Dedifferentiated amniotic fluid mesenchymal stem cell (primary cell): ENCODE results near the gene ATXN1.

Source experiments
- DNase-seq: peaks from one replicate; pipeline ENCODE4 v3.0.0-alpha.2; 2016; ENCODE audit errors: extremely low spot score

Gene ATXN1

DNA sequence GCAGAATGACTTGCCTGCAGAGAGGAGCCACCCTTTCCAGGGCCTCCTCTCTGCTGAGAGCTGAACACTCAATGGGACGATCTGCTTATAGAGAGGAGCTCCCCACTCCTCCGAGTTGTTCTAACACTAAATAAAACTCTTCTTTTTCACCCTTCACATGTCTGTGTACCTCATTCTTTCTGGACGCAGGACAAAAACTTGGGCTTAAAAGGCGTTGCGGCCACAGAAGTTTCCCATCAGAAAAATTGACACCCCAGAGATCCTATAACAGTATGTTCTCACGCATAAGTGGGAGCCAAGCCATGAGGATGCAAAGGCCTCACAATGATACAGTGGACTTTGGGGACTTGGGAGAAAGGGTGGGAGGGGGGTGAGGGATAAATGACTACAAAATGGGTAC lies 401.7 kb downstream of the ATXN1 start:
- DNase-seq, result no peak

DNA sequence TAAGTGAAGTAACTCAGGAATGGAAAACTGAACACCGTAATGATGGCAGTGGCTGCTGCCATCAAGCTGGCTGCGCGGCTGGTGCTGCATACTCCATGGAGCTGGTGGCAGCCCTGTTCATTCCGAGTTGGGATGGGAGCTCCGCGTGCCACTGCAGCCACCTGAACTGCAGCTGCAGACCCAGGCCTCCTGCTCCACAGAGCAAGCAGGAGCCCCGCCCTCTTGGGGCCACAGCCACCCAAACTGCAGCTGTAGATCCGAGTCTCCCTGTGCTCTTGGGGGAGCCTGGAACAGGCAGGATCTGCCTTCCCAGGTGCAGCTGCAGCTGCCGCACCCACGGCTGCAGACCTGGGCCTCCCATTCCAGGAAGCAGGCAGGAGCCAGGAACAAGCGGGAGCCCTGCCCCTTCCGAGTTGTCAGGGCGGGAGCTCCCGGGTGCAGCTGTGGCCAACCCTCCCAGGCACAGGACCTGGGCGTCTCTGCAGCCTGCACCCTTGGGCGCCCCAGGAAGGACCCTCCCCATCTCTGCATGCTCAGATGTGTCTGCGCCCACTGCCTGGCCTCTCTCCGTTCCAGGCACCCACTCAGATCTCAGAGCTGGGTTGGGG lies 402.6 kb downstream of the ATXN1 start:
- DNase-seq, result no peak

DNA sequence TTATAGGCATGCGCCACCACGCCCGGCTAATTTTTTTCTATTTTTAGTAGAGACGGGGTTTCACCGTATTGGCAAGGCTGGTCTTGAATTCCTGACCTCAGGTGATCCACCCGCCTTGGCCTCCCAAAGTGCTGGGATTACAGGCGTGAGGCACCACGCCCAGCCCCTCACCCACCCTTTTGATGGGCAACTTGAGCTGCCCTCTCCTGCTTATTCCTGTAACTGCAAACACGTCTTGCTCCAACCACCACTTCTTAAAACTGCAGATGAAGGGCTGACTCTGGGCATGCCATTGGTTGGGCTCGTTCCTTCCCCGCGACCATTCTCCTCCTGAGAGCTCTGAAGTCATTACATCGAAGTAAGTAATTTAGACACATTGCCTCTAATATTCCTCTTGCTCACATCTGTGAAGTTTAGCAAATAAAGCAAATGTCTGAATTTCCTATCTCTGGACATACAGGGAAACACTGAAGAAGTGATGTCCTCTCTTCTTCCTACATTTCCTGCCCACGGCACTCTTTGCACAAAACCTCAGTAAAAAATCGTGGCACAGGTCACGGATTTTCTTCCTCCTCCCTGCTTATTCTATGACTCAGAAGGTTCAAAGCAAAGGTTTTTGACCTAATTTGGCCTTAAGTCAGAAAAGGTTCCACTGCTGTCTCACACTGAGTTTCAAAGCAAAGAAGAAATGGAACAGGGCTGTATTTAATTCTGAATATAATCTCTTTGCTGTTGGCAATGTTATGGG lies 405.4 kb downstream of the ATXN1 start:
- no peak for DNase-seq

DNA sequence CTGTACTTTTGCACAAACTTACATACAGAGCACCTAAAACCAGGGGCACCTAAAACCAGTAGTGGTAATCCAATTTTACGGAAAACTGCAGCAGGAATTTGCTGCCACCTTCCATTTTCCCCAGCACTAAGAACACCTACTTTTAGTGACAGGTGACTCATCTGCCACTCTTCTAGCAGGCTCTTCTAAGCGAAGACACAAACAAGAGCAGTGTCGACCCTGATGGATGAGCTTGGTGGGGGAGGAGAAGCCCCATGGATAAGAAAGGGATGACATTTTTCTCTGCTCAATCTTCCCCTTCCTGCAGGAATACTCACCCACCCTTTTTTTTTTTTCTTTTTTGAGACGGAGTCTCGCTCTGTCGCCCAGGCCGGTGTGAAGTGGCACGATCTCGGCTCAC lies 406.0 kb downstream of the ATXN1 start:
- no peak for DNase-seq

DNA sequence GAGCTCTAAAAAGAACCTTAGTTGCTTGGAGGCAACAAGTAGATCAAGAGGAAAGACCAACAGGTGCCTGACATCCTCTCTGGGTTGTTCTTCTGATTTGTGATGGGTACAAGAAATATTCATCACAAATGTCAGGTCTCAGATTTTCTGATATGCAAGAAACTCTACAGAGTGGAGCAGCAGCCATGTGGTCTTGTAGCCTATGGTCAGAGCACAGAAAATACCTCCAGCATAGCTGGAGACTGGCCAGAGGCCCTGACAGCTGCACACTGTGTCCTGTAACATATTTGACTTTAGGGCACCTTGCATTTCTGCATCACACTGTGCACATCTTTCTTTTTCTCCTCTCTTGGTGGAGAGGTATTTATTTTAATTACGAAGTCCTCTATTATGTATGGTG lies 406.6 kb downstream of the ATXN1 start:
- DNase-seq, result no peak

DNA sequence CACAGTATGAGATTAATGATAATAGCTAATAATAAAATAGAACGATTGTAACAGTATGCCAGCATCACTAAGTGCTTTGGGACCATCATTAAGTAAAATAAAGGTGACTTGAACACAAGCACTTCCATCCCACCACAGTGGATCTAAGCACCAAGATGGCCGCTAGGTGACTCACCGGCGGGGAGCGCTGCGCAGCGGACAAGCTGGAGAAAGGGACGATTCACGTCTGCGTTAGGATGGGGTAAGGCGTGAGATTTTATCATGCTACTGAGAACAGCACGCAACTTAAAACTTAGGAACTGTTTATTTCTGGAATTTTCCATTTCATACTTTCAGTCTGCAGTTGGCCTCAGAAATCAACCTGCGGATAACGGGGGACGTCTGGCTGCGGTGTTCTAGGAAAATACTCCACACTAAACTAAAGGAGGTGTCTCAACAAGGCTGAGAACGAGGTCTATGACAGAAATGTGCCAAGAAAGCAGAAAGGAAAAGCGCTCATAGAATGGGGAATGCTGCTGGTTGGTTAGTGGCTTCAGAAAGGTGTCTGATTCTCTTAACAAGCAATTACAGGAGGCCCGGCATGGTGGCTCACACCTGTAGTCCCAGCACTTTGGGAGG lies 408.3 kb downstream of the ATXN1 start:
- no peak for DNase-seq

DNA sequence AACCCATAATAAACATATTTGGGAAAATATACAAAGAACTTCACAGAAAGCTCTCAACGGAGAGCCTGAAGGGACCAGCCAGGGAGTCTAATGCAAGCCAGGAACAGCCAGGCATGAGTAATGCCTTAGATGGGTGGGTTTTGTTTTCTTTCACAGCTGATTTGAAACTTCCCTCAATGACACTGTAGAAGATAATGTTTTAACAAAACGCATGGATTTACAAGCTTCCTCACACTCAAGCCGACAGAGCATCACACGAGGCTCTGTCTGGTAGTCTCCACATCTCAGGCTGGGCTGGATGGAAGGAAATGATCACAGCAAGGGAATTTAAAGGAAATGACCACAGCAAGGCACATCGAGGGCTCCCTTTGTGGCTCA lies 409.0 kb downstream of the ATXN1 start:
- peak; percentile 64 for DNase-seq

DNA sequence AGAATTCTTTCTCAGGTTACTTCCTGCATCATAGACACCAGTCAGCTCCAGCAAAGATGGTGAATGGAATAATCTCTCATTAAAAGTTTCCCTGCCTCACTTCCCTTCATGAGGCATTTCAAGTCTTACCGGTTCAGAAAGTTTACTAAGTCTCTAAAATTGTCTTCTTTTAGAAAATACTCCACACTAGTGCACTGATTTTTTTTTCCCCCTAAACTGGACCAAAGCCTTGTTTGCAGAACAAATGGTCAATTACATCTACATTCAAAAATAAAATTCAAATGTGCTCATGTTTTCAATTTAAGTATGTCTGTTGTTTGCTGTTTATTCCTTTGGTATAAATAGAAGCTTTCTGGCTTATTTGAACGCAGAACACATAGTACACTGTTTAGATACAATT lies 411.7 kb downstream of the ATXN1 start:
- DNase-seq, result no peak

DNA sequence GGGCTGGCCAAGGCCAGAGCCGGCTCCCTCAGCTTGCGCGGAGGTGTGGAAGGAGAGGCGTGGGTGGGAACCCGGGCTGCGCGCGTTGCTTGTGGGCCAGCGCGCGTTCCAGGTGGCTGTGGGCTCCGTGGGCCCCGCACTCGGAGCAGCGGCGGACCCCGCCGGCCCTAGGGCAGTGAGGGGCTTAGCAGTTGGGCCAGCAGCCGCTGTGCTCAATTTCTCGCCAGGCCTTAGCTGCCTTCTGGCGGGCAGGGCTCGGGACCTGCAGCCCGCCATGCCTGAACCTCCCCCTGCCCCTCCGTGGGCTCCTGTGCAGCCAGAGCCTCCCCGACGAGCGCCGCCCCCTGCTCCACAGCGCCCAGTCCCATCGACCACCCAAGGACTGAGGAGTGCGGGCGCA lies 414.4 kb downstream of the ATXN1 start:
- no peak for DNase-seq

DNA sequence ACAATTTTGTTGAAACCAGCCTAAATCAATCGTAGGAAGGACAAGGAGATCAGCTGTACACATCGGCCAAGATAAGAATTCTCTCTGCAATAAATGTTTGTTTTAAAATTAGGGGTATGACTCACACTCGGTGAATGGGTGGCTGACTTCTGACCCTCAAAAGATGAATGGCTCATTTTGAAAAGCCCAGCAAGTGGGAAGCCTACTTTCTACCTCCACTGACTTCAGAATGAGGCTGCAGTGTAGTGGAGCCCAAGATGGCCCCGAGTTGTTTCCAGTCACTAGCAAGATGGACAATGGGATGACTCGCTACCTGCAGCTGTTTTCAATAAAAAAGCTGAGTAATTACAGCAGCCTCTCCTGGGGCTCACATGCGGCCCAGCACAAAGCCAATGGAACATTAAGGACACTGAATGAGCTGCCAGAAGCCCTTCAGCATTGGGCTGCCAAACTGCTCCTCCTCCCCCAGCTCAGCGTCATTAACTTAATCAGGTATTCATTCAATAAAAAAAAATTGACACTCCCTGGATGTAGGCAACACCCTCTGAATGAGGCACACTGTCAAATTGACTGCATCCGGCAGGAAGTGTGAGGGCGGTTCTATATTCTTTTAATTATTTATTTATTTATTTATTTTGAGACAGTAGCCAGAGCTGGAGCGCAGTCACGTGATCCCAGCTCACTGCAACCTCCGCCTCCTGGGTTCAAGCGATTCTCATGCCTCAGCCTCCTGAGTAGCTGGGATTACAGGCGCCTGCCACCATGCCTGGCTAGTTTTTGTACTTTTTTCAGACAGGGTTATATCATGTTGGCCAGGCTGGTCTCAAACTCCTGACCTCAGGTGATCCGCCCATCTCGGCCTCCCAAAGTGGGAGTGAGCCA lies 415.6 kb downstream of the ATXN1 start:
- DNase-seq, result peak; percentile 53

DNA sequence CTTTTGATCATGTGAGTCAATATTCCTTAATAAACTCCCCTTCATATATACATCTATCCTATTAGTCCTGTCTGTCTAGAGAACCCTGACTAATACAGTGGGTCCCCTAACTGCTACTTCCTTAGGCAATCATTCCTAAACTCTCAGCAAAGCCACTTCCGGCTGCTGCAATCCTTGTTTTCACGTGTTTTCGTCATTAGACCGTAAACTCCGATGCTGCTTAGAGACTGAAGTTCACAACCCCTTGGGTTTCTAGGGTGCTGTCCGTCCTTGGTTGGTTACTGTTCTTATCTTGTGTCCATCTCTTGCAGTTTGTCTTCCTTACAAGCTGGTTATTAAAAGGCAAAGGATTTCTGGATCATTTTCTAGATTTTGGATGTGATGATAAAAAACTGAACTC lies 416.5 kb downstream of the ATXN1 start:
- DNase-seq, result no peak

DNA sequence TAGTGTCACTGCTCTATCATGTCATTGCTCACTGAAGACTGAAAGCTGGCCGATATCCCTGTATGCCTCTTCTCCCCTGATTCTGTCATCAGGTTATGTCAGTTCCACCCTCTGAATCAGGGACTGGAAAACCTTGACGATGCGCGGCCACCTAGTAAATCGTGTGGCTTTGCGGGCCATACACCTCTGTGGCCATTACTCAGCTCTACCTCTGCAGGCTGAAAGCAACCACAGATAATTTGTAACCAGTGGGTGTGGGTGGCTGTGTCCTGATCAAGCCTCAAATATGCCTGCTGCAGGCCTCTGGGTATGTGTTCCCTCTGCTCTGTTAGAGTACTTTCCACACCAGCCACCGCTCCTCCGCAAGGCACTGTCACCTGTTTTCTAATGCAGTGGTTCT lies 417.7 kb downstream of the ATXN1 start:
- DNase-seq, result no peak

DNA sequence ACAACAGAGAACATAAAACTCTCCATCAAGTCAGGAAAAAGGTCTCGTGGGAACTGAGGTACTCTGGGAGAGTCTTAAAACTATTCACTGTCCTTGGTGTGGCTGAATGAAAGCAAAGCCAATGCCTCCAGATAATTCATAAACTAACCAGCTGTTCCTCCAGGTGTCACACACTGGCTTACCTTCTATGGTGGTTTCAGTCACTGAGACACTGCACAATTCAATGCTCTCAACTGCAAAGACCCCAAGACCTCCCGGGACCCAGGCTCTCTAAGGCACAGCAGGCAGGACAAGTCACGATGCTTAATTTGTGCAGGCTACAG lies 422.0 kb downstream of the ATXN1 start:
- no peak for DNase-seq

DNA sequence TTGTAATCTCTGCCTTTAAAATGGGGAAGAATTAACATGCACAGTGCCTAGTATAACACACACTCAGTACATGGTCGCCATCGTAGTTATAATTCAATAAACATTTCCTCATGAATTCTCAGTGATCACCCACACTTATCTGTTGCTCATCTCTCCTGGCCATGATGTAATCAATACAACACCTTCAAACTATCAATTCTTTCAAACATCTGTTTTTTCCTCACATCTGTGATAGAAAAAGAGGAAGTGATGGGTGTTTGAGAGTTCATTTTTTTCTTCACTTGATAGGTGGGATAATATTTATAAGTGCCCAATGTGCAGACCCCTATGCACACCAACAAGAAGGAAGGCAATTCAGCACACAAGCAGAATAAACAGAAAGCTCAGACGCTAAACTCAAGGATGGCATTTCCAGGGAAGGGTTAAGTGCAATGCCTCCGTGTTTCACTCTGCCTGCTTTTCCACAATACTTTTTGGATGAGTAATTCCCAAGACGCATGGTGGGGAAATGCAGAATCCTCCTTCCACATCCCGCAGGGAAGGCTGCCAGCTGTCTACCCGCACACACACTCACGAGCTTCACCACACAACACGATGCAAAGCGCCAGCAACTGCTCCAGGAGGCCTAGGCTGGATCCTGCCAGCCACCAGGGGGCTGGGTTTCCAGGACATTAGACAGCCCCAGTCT lies 422.5 kb downstream of the ATXN1 start:
- peak; percentile 98 for DNase-seq

DNA sequence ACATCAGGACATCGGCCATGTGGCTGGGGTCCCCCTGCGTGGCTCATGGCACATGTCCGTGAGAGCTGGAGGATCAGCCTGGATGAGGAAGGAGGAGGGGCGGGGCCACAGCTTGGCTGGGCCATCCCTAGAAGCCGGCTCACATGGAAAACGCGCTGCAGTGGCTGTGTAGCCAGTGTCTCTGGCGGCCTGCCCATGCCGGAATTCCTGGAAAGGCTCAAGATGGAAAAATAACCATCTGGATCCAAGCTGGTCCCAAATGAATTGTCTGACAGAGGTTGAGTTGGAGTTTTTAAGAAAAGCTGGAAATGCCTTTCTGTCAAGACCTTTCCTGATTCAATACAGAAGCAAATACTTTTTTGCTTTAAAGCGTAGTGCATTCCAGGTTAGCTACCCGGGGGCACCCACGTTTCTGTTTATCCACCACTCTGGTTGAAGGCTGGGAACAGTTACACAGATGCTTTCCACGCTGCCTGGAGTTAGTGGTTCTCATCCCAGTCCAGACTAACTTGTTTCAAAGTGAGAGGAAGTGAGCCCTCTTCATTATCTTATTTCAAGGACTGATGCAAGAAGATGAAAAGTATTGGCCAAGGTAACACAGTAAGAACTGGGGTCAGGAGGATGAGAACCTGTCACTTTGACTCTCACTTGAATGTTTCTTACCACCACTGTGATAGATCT lies 423.8 kb downstream of the ATXN1 start:
- peak; percentile 92 for DNase-seq

DNA sequence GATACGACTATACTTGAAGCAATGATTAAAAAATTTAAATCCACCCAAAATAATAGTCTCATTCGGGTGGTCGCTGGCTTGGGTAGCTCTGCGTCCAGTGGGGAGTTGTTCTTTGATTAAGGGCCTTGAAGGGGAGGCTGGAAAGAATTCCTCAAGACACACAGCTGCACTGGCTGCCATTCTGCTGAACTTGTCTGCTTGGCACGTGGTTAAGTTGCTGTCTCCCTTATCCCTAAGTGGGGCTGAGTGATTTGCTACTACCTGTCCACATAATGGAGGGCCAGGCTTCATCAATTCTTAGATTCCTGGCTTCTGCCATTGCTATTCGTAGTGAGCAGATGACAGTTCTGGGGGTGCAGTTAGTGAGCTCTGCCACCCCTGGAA lies 424.4 kb downstream of the ATXN1 start:
- DNase-seq, result no peak

DNA sequence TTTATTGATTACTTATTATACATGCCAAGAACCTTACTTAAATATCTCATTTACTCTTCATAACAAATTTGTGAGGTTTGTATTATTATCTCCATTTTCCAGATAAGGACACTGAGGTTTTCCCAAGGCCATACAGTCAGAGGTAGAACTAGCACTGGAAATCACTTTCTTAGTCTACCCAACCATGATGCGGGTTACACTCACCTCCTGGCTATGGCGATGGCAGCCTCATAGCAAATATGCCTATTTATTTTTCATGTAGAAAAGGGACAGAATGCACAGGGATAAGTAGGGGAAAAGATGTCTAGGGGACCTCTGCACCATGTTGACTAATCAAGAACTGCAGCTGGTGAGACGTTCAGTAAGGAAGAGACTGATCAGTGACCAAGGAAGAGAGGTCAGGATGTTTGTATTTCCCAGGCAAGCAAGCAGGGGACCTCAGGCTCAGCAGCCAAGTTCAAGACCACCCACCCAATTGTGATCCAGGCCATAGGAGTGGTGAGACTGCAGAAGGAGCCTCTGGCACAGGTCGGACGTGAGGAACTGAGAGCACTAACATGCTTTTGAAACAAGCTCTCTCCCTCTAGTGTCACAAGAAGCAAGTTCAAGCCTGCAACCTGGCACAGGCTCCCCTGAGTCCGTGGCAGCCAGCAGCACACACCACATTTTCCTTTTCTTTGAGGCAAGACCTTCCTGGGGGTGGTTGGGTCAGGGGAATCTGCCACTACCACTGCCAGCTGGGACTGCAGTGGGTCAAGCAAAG lies 425.0 kb downstream of the ATXN1 start:
- no peak for DNase-seq

DNA sequence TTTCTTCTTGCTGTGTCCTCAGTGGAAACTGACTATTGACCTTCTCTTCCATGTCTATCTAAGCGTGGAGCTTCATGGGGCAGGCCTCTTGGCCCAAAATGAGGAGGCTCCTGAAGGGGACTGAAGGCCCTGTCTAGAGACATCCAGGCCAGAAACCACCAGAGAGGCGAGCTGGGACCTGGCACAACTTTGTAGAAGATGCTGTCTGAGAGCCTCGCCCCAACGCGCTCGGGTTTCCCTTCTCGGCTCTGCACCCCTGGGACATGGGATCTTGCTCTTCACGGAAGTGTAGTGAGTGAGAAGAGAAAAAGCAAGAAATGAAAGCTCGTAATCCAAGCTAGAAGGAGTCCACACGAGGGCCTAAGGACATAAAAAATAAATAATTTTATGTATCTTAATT lies 426.1 kb downstream of the ATXN1 start:
- DNase-seq, result no peak

DNA sequence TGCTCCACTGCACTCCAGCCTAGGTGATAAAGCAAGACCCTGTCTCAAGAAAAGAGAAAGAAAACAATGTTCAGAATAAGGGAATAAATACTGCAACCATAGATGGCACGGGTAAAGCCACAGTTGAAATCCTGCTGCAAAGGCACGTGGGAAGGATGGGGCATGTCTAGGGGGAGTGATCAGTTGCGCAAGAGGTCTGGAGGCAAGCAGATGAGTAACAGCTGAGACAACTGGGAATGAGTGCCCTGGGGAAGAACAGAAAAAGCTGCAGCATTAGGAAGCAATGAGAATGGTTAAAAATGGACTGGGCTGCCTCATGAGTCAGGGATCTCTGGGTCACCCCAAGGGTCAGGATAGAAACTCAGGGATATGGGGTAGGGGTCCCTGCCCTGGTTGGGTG lies 426.6 kb downstream of the ATXN1 start:
- DNase-seq, result peak; percentile 80

DNA sequence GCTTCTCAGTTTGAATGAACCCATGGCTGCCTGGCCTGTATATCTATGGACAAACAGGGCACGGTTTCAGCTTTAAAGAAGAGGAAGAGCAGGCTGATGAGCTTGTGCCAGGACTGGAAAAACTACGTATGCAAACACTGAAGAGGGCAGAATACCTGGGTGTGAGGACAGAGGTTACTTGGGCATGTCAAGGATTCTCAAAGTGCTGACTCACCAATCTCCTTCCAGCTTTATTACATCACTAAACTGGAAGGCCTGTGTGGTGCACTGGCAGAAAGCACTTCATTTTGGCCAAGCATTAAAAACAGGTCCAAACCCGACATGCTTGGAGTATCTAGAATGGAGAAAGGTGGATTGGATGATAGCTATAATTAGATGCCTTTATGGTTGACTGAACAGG lies 427.7 kb downstream of the ATXN1 start:
- no peak for DNase-seq

DNA sequence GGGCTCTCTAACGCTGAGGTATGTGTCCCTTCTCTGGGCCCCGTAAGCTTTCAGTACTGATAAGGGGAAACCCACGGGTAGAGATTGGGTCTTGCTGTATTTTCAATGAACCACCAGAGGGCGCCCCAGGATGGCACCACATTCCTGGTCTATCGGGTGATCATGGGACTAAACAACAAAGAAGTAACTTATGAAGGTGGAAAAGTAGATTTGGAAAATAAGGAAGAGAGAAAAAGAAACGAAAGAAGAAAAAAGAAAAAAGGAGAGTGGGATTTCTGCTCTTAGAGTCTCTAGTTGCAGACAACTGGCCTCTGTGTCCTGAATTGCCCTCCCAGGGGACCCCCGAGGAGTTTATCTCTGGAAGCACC lies 429.1 kb downstream of the ATXN1 start:
- DNase-seq, result peak; percentile 70
